GM21423 (cell line): Measurements from ENCODE around the gene DOCK1.

Source experiments
- ATAC-seq: cut with Tn5 transposase; IDR thresholded peaks from one replicate; pipeline ENCODE4 v1.9.1; 2021; ENCODE audit warnings: mild to moderate bottlenecking, moderate library complexity; ENCODE audit not compliant: unreplicated experiment

DOCK1 gene

GRCh38 chr10:127250031-127250430 lies 344.8 kb downstream of the DOCK1 start:
- ATAC-seq, result no peak

DNA sequence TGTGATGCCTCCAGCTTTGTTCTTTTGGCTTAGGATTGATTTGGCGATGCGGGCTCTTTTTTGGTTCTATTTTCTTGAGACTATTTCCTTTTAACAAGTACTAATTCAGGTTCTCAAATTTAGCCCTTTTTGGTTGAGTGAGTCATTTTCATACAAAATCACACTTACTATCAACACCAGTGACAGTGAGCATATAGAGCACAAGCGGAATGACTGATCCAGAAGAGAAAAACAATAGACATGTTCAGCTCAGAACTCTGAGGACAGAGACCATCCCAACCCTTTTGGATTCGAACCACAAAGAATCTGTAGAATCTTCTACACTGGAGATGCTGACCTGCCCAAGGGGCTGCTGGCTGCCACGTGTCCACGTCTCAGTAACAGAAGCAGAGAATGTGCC lies 347.6 kb downstream of the DOCK1 start:
- no peak for ATAC-seq

GRCh38 chr10:127254276-127254675 lies 349.0 kb downstream of the DOCK1 start:
- no peak for ATAC-seq

DNA sequence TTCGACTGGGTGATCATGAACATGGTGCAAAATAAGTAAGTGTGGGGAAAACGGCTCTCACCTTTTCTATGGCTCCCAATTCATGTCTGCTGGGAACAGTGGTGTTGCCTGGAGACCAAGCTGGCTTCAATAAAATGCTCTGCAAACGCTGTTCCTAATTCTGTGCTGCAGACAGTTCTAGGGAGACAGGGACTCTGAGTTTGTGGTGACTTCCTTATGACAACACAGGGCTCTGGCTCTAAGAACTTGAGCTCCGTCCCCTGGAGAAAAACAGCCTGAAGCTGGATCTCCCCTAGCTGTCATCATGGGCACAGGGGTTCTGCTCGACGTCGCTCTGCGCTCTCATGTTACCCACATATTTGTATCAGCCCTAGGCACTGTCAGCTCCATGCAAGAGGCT lies 352.2 kb downstream of the DOCK1 start:
- no peak for ATAC-seq

DNA sequence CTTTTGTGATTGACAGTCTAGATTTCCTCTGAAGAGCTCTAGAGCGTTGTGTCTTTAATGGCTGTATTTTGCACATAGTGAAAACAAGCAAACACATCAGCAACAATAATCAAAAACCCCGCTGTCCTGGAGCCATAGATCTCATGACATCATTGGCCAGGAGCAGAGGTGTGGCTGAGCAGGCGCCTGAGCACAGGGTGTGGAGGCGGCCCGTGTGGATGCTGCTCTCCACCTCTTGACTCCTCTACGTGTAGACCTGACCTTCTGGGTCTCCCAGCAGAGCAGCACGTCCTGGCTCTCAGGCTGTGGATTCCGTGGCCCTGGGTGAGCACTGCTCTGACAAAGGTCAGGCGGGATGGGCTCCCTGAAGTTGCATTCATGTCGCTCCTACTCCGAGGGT lies 354.1 kb downstream of the DOCK1 start:
- no peak for ATAC-seq

DNA sequence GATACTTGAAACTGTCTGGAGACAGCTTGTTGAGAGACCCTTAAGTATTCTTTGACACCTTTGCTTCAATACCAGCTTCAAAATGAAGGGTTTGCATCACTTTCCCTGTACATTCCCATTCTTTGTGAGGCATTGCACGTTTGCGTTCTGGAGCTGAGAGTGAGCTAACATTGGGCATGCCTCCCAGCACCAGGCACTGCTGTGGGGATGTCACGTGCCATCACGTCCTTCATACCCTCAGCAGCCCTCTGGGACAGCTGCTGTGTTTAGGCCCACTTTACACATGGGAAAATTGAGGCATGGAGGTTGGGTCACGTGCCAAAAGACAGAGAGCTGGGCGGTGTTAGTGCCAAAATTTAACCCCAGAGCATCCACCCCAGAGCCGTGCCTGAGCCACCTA lies 357.4 kb downstream of the DOCK1 start:
- ATAC-seq, result no peak

GRCh38 chr10:127265288-127265687 lies 360.1 kb downstream of the DOCK1 start:
- no peak for ATAC-seq

- no peak for ATAC-seq
Measured at GRCh38 chr10:127266431-127266830, 361.2 kb downstream of the DOCK1 start.

- no peak for ATAC-seq
Measured at GRCh38 chr10:127267442-127267841, 362.2 kb downstream of the DOCK1 start.

- no peak for ATAC-seq
Measured at GRCh38 chr10:127272076-127272475, 366.8 kb downstream of the DOCK1 start.

DNA sequence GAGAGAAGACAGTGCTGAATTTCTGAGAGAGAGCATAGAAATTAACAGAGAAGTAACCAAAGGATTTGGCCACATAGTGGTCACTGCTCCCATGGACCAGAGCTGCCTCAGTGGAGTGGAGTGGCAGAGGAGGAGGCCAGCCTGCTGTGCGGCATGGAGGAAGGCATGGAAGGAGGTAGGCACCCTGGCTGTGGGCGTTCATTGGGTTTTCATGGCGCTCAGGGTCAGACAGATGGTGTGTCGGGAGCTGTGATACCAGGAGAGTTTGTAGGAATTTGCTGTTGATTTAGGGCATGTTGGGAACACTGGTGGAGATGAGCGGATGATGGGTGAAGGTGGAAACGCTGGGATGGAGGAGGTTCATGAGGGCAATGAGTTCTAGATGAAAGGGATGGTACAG lies 370.0 kb downstream of the DOCK1 start:
- no peak for ATAC-seq

GRCh38 chr10:127275793-127276450 lies 370.7 kb downstream of the DOCK1 start:
- ATAC-seq, result no peak

DNA sequence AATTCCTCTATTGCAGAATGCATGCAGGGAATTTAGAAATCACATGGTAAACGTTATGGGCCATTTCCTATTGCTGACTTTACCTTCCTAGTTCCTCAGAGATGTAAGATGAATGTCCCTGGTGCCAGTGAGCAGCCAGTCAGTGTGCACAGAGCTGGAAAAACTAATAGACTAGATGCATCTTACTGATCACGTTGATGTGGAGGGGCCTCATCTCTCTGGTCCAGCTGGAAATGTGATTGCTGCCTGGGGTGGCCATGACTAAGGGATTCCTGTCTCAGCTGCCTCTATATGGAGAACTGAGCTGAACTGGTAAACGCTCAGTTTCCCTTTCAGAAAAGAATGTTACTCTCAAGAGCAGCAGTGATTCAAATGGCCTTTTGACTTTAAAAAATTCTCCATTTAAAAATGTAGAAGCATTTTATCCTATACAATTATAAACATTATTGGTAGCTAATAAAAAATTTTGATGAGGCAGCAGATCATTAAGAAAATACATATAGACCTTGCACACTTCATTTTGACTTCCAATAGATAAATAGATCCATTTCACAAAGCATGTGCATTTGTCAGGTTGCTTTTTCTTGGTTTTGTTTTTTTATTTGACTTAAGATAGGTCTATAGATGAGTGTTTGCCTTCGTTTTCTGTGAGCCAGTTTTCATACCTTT lies 371.7 kb downstream of the DOCK1 start:
- no peak for ATAC-seq

GRCh38 chr10:127278001-127278400 lies 372.8 kb downstream of the DOCK1 start:
- no peak for ATAC-seq

- no peak for ATAC-seq
Measured at GRCh38 chr10:127279334-127279774, 374.1 kb downstream of the DOCK1 start.

DNA sequence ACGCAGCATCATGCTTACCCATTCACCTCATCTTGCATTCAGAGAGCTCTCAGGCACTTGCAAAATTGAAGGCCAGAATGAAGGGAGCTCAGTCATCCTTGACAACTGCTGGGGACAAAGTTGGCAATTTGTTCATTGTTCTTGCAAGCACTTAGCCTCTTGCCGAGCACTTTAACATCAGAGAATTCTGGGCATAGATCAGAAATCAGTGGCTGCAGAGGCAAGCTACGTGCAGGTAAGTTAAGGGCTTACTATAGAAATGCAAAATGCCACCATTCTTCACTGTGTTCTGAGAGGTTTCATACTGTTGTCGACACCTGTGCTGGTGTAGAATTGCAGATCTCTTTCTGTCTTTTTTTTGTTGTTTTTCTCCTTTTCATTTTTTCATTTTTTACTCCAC lies 375.2 kb downstream of the DOCK1 start:
- no peak for ATAC-seq

DNA sequence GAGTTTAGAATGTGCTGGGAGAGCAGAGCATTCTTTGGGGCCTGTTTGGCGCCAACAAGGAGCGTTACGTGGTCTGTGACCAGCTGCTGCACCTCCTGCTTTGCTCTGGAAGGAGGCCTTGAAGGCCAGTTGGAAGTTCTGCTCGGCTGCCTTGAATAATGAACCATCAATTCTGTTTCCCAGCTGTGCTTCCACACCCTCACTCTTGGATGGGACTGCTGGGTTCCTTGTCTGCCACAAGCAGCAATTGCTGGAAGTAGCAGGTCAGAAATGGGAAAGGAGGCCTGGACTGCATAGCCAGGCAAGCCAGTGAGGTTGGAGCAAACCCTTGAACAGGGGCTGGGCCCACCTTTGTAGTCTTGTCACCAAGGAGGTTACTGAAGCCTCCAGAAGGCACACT lies 377.8 kb downstream of the DOCK1 start:
- no peak for ATAC-seq

- ATAC-seq, result no peak
Measured at GRCh38 chr10:127283576-127283975, 378.3 kb downstream of the DOCK1 start.

DNA sequence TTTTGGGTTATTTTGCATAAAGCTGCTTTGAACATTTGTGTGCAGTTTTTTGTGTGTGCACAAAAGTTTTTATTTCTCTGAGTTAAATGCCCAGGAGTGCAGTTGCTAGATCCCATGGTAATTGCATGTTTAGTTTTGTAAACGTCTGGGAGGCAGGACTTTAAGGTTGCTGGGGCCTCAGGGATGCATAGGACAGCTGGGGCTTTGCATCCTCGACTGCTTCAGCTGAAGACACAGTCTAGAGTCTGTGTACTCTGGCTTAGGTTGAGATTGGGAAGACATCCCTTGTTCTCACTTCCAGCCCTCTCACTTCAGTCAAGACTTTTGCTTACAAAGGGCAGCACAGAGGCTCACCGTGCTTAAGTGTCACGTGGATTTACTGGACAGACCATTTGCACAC lies 385.6 kb downstream of the DOCK1 start:
- ATAC-seq, result no peak

- no peak for ATAC-seq
Measured at GRCh38 chr10:127291329-127291728, 386.1 kb downstream of the DOCK1 start.

GRCh38 chr10:127292888-127293287 lies 387.7 kb downstream of the DOCK1 start:
- ATAC-seq, result no peak

DNA sequence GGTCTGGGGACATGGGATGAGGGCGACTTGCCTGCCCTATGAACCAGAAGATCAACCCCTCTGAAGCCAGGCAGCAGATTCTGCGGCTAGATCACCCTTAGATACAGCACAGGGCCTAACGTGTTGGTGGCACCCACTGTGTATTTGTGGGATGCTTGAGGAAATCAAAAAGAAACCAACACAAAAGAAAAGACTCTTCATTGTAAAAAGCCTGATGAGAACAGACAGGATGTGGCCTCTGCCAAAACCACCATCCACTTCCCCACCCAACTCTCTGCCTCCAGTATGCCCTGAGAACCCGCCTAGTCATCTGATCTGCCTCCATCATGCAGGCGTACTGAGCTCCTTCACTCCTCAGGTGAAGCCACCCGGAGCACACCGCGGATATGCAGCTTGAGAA lies 388.4 kb downstream of the DOCK1 start:
- no peak for ATAC-seq

DNA sequence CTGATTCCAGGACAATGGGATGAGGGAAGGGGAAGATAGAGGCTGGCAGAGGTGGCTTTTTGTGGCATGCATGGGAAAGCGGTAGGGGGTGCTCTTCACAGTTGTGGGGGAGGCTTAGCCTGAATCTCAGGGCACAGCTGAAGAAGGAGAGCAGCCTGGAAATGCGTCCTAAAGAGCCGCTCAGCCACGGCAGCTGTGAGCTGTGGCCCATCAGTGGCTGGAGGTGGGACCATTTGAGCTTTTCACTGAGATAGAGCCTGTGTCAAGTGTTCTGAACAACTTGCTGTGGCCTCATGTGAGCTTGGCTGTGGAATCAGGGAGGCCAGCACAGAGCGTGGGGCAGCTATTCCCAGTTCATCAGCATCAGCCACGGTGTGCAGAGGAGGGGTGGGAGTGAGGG lies 391.5 kb downstream of the DOCK1 start:
- ATAC-seq, result no peak
